Activated gamma-delta T cell (primary cell): Measurements from ENCODE around the gene IGFALS.
A peak's percentile ranks its signal among the peaks of the same experiment; 100 is the strongest.

Source experiments
- DNase-seq: peaks from one replicate; lab custom pipeline; 2025; lab: John Stamatoyannopoulos, UW

IGFALS gene

GRCh38 chr16:1789643-1790045 is 3.9 kb downstream of the IGFALS start:
- DNase-seq, result no peak

GRCh38 chr16:1788708-1789100 is 4.8 kb downstream of the IGFALS start:
- DNase-seq, result no peak

- DNase-seq, result no peak
Measured at GRCh38 chr16:1788095-1788707, 5.3 kb downstream of the IGFALS start.

DNA sequence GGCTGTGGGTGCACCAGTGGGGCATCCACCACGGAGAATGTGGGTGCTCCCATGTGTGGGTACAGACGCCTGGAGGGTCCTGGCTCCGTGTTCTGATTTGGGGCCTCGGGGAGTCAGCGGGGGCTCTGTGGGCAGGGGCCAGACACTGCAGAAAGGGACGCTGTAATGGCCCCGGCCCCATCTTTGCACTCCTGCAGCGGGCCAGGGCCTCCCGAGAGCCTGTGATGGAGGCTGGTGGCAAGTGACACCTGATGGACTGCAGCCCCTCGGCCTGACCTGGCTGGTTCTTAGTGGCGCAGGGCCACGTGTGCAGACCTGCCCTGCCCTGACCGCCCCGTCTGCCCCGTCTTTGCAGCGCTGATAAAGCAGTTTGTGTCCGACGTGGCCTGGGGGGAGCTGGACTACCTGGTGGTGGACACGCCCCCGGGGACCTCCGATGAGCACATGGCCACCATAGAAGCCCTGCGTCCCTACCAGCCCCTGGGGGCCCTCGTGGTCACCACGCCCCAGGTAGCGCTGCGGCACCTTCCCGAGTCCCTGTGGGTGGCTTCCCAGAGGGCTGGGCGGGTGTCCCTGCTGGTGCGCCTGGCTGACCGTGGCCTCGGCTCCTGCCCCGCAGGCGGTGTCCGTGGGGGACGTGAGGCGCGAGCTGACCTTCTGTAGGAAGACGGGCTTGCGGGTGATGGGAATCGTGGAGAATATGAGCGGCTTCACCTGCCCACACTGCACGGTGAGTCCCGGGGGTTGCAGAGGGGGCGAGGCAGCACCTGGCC is 6.0 kb downstream of the IGFALS start:
- DNase-seq, result no peak

DNA sequence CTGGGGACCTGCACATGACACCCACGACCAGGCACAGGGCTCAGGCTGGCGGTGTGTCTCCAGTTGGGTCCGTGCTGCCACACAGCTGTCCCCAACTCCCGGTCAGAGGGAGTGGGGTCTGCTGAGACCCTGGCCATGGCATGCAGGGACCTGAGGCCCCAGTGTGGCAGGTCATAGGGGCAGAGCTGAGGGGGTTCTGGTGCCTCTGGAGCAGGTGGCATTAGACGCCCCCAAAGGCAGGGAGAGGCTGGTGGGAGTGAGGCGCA is 6.5 kb downstream of the IGFALS start:
- DNase-seq, result no peak

- DNase-seq, result no peak
Measured at GRCh38 chr16:1786242-1787055, 7.1 kb downstream of the IGFALS start.

GRCh38 chr16:1785846-1786170 is 7.7 kb downstream of the IGFALS start:
- DNase-seq, result no peak

DNA sequence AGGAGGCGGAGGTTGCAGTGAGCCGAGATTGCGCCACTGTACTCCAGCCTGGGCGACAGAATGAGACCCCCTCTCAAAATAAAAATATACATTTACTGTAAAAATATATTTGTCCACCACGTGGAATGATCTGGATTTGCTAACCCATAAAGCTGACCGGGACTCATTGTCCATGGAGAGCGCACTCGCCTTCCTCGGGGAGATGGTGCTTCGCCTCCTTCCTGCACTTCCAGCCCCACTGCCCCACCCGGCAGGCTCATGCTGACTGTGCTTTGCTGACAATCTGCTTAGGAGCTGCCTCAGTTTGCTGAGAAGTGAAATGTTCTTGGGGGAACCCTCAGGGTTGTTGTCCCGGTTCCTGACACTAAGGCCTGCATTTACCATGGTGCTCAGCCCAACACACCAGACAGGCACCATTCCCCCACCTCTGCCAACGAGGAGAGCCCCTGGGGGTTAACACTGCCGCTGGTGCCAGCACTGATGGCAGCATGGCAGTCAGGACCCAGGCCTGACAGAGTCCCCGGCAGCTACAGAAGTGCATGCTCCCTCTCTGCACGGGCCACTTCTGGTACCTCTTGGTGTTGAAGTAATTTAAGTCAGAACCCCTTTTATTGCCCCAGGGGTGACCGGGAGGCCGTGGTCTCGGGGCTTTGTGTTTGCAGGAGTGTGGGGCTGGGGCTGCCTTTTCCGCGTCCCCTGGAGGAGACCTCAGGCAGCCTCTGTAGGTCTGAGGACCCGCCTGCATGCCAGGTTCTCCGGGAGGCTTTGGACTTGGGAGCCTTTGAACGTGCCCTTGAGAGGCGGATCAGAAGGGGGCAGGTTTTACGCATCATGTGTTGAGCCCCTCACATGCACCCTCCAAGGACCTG is 8.3 kb downstream of the IGFALS start:
- DNase-seq, result no peak

DNA sequence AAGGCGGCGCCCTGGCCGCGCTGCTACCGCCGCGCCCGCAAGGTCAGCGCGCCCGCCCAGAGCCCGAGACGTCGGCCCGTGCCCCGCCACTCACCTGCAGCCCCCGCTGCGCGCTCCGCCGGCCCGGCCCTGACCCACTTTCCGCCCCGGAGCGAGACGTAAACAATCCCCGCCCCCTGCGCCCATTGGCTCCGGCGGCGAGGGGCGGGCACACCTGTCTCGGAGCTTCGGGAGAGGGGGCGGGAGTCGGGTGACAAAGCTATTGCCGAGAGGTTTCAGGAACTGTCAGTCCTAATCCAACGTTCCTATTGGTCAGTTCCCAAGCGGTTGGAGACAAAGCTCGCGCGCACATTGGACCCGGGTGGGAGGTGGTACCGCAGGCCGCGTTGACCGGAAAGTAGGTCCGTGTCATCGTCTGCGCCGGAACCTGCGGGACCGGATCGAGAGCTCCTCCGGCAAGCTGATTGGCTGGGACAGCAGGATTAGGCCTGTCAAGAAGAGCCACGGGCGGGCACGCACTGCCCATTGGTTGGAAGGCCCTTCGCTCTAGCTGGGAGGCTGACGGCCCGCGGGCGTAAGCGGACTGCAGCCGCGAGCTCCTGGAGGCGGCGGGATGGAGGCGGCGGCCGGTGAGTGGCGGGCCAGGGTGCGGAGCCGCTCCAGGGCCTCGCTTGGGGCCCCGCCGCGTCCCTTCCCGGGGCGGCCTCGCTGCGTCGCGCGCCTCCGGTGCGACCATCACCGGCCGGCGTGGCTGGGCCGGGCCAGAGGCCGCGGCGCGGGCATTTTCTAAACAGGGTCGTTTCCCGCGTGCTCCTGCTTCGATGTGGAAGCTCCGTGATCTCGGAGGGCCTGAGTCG is 10.9 kb downstream of the IGFALS start, which contains the start of the genes NUBP2 and SPSB3:
NUBP2 (plus strand) TSS at position 553 of the 857 bp plus-strand sequence; CDS start at position 614, 61 bp downstream.
SPSB3 (minus strand) TSS at position 164 of the 857 bp plus-strand sequence. CDS start 1,088 bp downstream, outside the sequence.
- DNase-seq, result peak; percentile 95

DNA sequence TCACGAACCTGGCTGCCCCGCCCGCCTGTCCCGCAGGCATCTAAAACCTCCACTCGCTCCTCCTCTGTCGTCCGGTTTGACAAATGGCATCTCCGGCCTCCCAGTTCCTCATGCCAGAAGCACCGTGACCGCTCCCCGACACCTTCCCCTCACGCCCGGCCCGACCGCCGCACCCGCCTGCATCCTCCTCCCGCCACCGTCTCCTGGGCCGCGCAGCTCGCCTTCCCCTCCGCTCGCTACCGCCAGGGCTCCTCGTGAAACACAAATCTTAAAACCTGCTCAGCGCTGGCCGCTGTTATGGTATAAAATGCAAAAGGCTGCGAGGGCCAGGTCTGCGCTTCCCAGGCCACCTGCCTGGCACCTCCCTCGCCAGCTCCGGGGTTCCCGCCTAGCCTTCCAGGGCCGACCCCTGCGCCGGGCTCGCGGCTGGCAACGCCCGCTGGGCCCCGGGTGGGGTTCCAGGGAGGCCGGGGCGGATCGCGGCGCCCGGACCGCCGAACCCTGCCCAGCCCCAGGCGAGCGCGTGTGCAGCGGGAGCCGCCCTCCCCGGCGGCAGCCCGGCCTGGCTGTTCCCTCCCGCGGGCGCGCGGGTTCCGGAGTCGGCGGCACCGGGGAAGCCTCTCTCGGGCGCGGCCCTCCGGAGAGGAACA is 11.6 kb downstream of the IGFALS start:
- no peak for DNase-seq

DNA sequence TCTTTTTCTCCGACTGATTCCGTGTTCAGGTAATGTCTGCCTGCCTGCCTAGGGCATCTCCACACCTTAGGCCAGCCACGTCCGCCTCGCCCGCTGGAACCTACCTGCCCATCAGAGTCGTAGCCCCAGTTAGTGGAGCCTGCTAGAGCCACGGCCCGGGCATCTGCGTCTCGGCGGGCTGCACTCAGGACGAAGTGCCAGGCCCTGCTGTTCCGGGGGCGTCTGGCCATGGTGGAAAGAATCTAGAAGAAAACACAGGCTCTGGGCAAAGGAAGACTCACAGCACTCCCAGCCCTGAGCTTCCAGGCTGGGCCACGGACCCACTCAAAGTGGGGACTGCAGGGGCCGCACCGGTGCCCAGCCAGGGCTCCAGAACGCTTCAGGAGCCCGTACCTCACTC is 12.3 kb downstream of the IGFALS start:
- DNase-seq, result no peak

DNA sequence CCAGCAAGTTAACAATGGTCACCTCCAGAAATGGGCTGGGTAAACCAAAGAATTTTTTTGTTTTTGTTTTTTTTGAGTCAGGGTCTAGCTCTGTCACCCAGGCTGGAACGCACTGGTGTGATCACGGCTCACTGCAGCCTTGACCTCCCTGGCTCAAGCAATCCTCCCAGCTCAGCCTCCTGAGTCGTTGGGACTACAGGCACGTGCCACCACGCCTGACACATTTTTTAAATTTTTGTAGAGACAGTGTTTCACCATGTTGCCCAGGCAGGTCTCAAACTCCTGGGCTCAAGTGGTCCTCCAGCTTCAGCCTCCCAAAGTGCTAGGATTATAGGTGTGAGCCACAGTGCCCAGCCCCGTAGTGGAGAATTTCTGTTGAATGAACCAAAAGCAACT is 12.8 kb downstream of the IGFALS start:
- no peak for DNase-seq

DNA sequence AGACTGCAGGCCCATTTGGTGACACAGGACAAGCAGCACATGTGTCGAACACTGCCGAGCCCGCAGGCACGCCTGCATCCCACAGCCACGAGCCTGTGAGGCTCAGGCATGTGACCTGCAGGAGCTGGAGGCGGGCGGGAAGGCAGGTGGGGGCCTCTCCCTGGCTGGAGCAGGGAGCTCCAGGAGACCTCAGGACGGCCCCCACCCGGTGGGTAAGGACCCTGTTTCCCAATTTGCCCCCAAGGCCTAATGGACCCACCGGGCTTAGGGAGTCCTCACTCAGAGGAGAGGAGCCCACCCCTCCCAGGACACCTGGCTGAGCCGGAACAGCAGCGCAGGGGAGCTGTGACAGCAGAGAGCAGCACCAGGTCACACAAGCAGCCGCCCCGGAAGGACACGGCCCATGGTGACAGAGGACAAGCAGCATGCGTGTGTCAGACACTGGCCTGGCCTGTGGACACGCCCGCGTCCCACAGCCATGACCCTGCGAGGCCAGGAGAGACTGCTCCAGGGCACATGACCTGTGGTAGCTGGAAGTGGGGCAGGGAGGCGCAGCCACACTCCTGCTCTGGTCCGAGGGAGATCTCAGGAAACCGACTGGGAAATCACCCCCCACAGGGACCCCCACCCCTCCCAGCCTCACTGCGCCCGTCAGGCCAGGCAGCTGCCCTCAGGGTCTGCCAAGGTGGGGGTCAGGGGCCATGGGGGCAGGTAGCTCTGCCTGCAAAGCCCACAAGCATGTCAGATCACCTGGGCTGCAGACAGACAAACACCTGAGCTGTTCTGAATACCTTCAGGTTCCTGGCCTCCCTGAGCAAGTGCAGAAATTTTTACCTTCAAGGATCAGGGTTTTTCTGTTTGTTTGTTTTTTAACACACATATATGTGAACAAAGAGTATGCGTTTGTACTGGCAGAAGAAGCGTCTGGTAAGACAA is 13.5 kb downstream of the IGFALS start:
- no peak for DNase-seq

DNA sequence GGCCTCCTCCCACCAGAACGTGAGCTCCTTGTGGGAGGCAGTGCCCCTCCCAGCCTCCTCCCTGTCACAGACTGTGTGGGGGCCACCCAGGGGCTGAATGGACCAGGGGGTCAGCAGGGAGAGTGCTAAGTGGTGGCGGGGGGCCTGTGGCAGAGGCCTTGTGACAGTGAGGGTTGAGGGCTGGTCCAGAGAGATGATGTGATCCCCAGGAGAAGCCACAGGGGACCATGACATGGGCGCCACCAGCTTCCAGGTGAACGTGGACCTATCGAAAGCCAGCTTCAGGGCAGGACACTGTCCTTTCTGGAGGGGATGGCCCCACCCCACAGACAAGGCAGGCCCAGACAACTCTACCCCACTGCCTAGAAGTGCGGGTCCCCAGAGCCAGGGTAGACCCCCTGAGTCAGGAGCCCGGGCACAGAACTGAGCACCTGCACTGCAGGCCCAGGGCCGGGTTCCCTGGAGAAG is 14.2 kb downstream of the IGFALS start:
- DNase-seq, result no peak

GRCh38 chr16:1778200-1779179 is 15.0 kb downstream of the IGFALS start:
- no peak for DNase-seq

DNA sequence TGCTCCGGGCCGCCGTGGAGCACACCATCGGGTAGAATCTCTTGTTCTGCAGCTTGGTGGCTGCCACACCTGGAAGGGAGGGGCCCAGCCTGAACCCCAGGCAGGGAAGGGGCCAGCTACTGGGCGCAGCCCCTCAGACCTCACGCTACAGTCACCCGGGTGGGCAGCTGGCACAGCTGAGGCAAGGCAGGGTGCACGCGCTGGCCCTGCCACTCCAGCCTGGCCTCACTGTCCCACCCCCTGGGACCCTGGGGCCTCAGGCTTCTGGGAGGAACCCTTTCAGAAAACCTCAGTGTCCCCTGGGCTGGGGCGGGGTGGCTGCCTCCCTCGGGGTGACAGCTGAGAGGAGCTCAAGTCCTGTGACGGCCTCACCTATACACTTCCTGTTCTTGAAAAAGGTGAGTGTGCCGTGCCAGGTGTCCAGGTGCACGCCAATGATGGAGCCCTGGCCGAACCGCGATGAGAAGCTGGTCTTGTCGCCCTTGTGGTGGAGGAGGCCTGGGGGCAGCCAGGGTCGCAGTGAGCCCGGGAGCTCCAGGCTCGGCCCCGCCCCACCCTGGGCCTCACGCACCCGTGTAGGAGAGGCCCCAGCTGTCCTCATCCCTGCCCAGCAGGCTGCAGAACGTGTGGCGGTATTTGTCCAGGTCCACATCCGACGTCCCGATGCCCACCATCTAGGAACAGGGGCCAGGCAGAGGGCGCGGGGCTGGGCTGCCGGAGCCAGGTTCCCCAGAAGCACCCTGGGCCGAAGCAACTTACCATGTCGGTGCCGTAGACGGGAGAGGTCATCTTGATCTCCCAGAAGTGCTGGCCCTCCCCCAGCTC is 15.9 kb downstream of the IGFALS start:
- DNase-seq, result no peak

GRCh38 chr16:1776991-1777374 is 16.5 kb downstream of the IGFALS start:
- no peak for DNase-seq
